Neuronal stem cell (in vitro differentiated cells): ENCODE data around the gene SORBS2.

Experiments used
- DNase-seq: peaks from one replicate; pipeline ENCODE4 v3.0.0-alpha.2; 2013; ENCODE audit warnings: low spot score
- H2AFZ ChIP-seq: one replicate; pipeline ENCODE4 v1.6.1; 2013; ENCODE audit warnings: mild to moderate bottlenecking, low read length, inconsistent platforms
- H2AK5ac ChIP-seq: 2 replicates; pipeline ENCODE4 v1.6.1; 2013; ENCODE audit warnings: low read depth, mild to moderate bottlenecking, inconsistent platforms, low read length, moderate library complexity, mixed read lengths
- H2BK120ac ChIP-seq: 2 replicates; pipeline ENCODE4 v1.6.1; 2013; ENCODE audit warnings: low read depth, mild to moderate bottlenecking, inconsistent platforms, low read length, moderate library complexity, mixed read lengths
- H2BK12ac ChIP-seq: one replicate; pipeline ENCODE4 v1.6.1; 2013; ENCODE audit warnings: low read length, inconsistent platforms
- H2BK15ac ChIP-seq: 2 replicates; pipeline ENCODE4 v1.6.1; 2013; ENCODE audit warnings: mild to moderate bottlenecking, low read length, inconsistent platforms, mixed read lengths
- H2BK5ac ChIP-seq: one replicate; pipeline ENCODE4 v1.6.1; 2013; ENCODE audit warnings: inconsistent platforms, mild to moderate bottlenecking, low read length, moderate library complexity
- H3K14ac ChIP-seq: one replicate; pipeline ENCODE4 v1.6.1; 2013; ENCODE audit warnings: low read length, inconsistent platforms
- H3K18ac ChIP-seq: 2 replicates; pipeline ENCODE4 v1.6.1; 2013; ENCODE audit warnings: low read length, inconsistent platforms
- H3K23ac ChIP-seq: 2 replicates; pipeline ENCODE4 v1.6.1; 2013; ENCODE audit warnings: low read depth, mild to moderate bottlenecking, mixed read lengths, low read length, inconsistent platforms; ENCODE audit not compliant: poor library complexity
- H3K27ac ChIP-seq: replicated peaks from 3 replicates; pipeline ENCODE4 v1.5.1; 2013; ENCODE audit warnings: low read length, inconsistent platforms
- H3K27me3 ChIP-seq, 3 experiments: 2 replicates each; pipeline ENCODE4 v1.6.1; 2013; ENCODE audit warnings: low read length in 3 of 3, mild to moderate bottlenecking in 2 of 3, inconsistent platforms in 1 of 3, low read depth in 1 of 3, mixed read lengths in 1 of 3, moderate library complexity in 1 of 3; ENCODE audit not compliant: control insufficient read depth in 3 of 3, insufficient read depth in 3 of 3
- H3K36me3 ChIP-seq, 2 donors: replicated peaks in 1 of 2; 2 replicates each; pipeline ENCODE4 v1.6.1; 2013; ENCODE audit warnings: low read length in 2 of 2; ENCODE audit not compliant: control insufficient read depth in 2 of 2, insufficient read depth in 2 of 2
- H3K4ac ChIP-seq: 2 replicates; pipeline ENCODE4 v1.6.1; 2013; ENCODE audit warnings: inconsistent platforms, mild to moderate bottlenecking, low read length, moderate library complexity
- H3K4me1 ChIP-seq, 2 donors: 1 replicate in 1 of 2; 2 replicates in 1 of 2; pipeline ENCODE4 v1.6.1; 2013; ENCODE audit warnings: low read length in 2 of 2, low read depth in 1 of 2; ENCODE audit not compliant: control insufficient read depth in 2 of 2, insufficient read depth in 1 of 2
- H3K4me2 ChIP-seq: one replicate; pipeline ENCODE4 v1.6.1; 2013; ENCODE audit warnings: mild to moderate bottlenecking, low read length, inconsistent platforms; ENCODE audit not compliant: insufficient read depth, poor library complexity, severe bottlenecking
- H3K4me3 ChIP-seq, 2 donors: 2 replicates each; pipeline ENCODE4 v1.5.1; 2013; ENCODE audit warnings: low read length in 2 of 2, mild to moderate bottlenecking in 2 of 2, inconsistent platforms in 1 of 2, moderate library complexity in 1 of 2
- H3K79me1 ChIP-seq: one replicate; pipeline ENCODE4 v1.6.1; 2013; ENCODE audit warnings: low read depth, mild to moderate bottlenecking, inconsistent platforms, low read length, moderate library complexity
- H3K9ac ChIP-seq: one replicate; pipeline ENCODE4 v1.6.1; 2013; ENCODE audit warnings: mild to moderate bottlenecking, low read depth, low read length, inconsistent platforms; ENCODE audit not compliant: poor library complexity
- H3K9me3 ChIP-seq, 2 donors: replicated peaks in 1 of 2; 2 replicates each; pipeline versions ENCODE3 to v1.6.1; 2013; ENCODE audit warnings: low read length in 2 of 2, mild to moderate bottlenecking in 2 of 2, inconsistent platforms in 1 of 2, low read depth in 1 of 2, mixed read lengths in 1 of 2, moderate library complexity in 1 of 2; ENCODE audit not compliant: control insufficient read depth in 2 of 2, insufficient read depth in 1 of 2
- H4K8ac ChIP-seq: one replicate; pipeline ENCODE4 v1.6.1; 2013; ENCODE audit warnings: low read depth, mild to moderate bottlenecking, inconsistent platforms, low read length, moderate library complexity
- H4K91ac ChIP-seq: one replicate; pipeline ENCODE4 v1.6.1; 2013; ENCODE audit warnings: low read length, low read depth, mild to moderate bottlenecking, inconsistent platforms; ENCODE audit not compliant: poor library complexity
- WGBS, 2 donors: extraction: QIAGEN DNeasy Blood & Tissue Kit; methylation state at CpG; one replicate each; pipeline ENCODE4 v1.1.7; 2013; ENCODE audit warnings: missing lambda C conversion rate in 2 of 2, mixed read lengths in 1 of 2; ENCODE audit not compliant: insufficient read length in 2 of 2, insufficient replicate concordance in 1 of 2; ENCODE audit errors: extremely low coverage in 2 of 2; 5-methylcytosine and 5-hydroxymethylcytosine counted together

The SORBS2 gene

GRCh38 chr4:185745891-185746290 lies 66.1 kb downstream of the SORBS2 start:
- Histone ChIP-seq H3K27ac (no peak overlapping the region), H3K23ac (no peak overlapping the region), H2AK5ac (no peak overlapping the region), H3K9me3 (peaks cover 0 to 7% of the 10 kb centered on the region in 2 donors), H3K4me1 (peaks cover 3 to 4% of the 10 kb centered on the region in 2 donors), H3K4me3 (no peak overlapping the region), H4K8ac (no peak overlapping the region), H3K14ac (no peak overlapping the region), H2AFZ (peak overlapping the region; percentile 32), H3K27me3 (no peaks in the 10 kb centered on the region), H3K4me2 (no peak overlapping the region), H3K4ac (no peak overlapping the region), H4K91ac (no peak overlapping the region), H2BK12ac (no peak overlapping the region), H3K79me1 (peaks cover 2% of the 10 kb centered on the region), H3K18ac (no peak overlapping the region), H2BK5ac (no peak overlapping the region), H3K36me3 (no peaks in the 10 kb centered on the region), H3K9ac (no peak overlapping the region), H2BK15ac (no peak overlapping the region), H2BK120ac (no peak overlapping the region)
- DNase-seq, result no peak
- no CpG with 5 or more reads among the region's 9 CpGs for WGBS, 2 donors

GRCh38 chr4:185744946-185745345 lies 67.0 kb downstream of the SORBS2 start:
- Histone ChIP-seq H3K23ac (no peak overlapping the region), H3K36me3 (no peaks in the 10 kb centered on the region), H4K91ac (no peak overlapping the region), H2BK12ac (no peak overlapping the region), H3K27me3 (no peaks in the 10 kb centered on the region), H3K4me1 (peaks cover 5 to 9% of the 10 kb centered on the region in 2 donors), H3K4me2 (no peak overlapping the region), H3K27ac (no peak overlapping the region), H2BK5ac (no peak overlapping the region), H4K8ac (no peak overlapping the region), H3K9ac (no peak overlapping the region), H3K18ac (no peak overlapping the region), H3K14ac (peak overlapping the region; percentile 15), H2BK15ac (no peak overlapping the region), H2AK5ac (no peak overlapping the region), H3K4ac (no peak overlapping the region), H3K79me1 (peaks cover 2% of the 10 kb centered on the region), H2BK120ac (no peak overlapping the region), H3K4me3 (peak overlapping the region in 1 of 2 donors; percentile 16), H3K9me3 (peaks cover 0 to 11% of the 10 kb centered on the region in 2 donors), H2AFZ (no peak overlapping the region)
- no peak for DNase-seq
- no CpG with 5 or more reads among the region's 9 CpGs for WGBS, 2 donors

GRCh38 chr4:185744488-185744862 lies 67.5 kb downstream of the SORBS2 start:
- Histone ChIP-seq H3K4me2 (no peak overlapping the region), H4K91ac (no peak overlapping the region), H2AK5ac (no peak overlapping the region), H3K4me3 (no peak overlapping the region), H4K8ac (no peak overlapping the region), H2BK12ac (no peak overlapping the region), H3K9me3 (peaks cover 0 to 11% of the 10 kb centered on the region in 2 donors), H3K79me1 (peaks cover 2% of the 10 kb centered on the region), H2BK15ac (no peak overlapping the region), H2AFZ (no peak overlapping the region), H3K27me3 (no peaks in the 10 kb centered on the region), H3K4ac (no peak overlapping the region), H3K9ac (no peak overlapping the region), H3K23ac (no peak overlapping the region), H3K36me3 (no peaks in the 10 kb centered on the region), H3K14ac (no peak overlapping the region), H2BK5ac (no peak overlapping the region), H3K27ac (no peak overlapping the region), H3K18ac (no peak overlapping the region), H2BK120ac (no peak overlapping the region), H3K4me1 (peaks cover 6 to 14% of the 10 kb centered on the region in 2 donors)
- no CpG with 5 or more reads among the region's 1 CpG for WGBS, 2 donors
- DNase-seq, result no peak

GRCh38 chr4:185743722-185744487 lies 68.1 kb downstream of the SORBS2 start:
- H3K9ac ChIP-seq, result no peak overlapping the region
- peaks cover 2% of the 10 kb centered on the region for H3K79me1 ChIP-seq
- H3K36me3 ChIP-seq, result no peaks in the 10 kb centered on the region
- no peak overlapping the region for H2AK5ac ChIP-seq
- no CpG with 5 or more reads among the region's 2 CpGs for WGBS, 2 donors
- H3K4ac ChIP-seq, result no peak overlapping the region
- no peak overlapping the region for H3K18ac ChIP-seq
- H4K91ac ChIP-seq, result no peak overlapping the region
- H2BK15ac ChIP-seq, result no peak overlapping the region
- H3K14ac ChIP-seq, result no peak overlapping the region
- H3K23ac ChIP-seq, result no peak overlapping the region
- peaks cover 6 to 19% of the 10 kb centered on the region in 2 donors for H3K4me1 ChIP-seq
- DNase-seq, result no peak
- H4K8ac ChIP-seq, result no peak overlapping the region
- H3K27me3 ChIP-seq, result no peaks in the 10 kb centered on the region
- H3K27ac ChIP-seq, result no peak overlapping the region
- no peak overlapping the region for H3K4me2 ChIP-seq
- H3K9me3 ChIP-seq, result peaks cover 0 to 11% of the 10 kb centered on the region in 2 donors
- H2BK120ac ChIP-seq, result no peak overlapping the region
- H2BK12ac ChIP-seq, result no peak overlapping the region
- no peak overlapping the region for H3K4me3 ChIP-seq
- H2AFZ ChIP-seq, result no peak overlapping the region
- no peak overlapping the region for H2BK5ac ChIP-seq
